Activated CD8-positive, alpha-beta memory T cell treated with anti-CD3 and anti-CD28 coated beads, Interleukin-2, amount 50 U/mL, for 48 hours (primary cell): ENCODE data around the gene UHRF2.
"Not testable (repeated sequence)": the region's sequence is repeated elsewhere in the genome, so short reads cannot be mapped to it uniquely, and the experiment has no call there.

Experiments used
- DNase-seq: peaks from one replicate; pipeline ENCODE4 v3.0.0-alpha.2; 2020

Gene UHRF2

DNA sequence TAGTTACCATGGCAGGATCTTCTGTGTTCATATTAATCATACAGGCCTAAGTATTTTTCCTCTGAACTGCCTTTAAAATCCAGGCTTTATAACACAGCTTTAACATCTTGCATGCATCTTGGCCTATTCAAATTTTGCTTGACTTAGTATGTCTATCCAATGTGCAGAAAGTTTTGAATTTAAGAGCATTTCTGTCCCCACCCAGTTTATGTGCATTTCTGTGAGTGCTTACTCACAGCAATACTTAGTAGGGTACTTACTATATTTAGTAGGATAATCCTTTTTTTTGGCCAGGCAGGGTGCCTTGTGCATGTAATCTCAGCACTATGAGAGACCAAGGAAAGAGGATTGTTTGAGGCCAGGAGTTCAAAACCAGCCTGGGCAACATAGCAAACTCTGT is 18.0 kb downstream of the UHRF2 start:
- no peak for DNase-seq

DNA sequence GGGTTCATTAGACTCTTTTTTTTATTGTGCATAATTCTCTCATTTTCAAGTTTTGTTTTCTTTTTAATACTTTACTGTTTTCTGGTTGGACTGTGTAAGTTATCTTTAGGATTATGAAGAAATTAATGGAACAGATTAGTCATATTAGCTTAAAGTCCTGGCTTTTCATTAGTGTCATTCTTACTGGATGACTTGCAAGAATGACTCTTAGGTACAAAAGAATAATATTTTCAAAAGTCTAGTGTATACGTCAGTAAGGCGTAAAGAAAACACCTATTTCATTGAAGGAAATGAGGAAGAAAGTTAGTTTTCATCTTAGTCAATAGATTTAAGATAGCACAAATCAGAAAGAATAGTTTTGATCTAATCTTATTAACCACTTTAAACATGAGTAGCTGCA is 20.4 kb downstream of the UHRF2 start:
- no peak for DNase-seq

DNA sequence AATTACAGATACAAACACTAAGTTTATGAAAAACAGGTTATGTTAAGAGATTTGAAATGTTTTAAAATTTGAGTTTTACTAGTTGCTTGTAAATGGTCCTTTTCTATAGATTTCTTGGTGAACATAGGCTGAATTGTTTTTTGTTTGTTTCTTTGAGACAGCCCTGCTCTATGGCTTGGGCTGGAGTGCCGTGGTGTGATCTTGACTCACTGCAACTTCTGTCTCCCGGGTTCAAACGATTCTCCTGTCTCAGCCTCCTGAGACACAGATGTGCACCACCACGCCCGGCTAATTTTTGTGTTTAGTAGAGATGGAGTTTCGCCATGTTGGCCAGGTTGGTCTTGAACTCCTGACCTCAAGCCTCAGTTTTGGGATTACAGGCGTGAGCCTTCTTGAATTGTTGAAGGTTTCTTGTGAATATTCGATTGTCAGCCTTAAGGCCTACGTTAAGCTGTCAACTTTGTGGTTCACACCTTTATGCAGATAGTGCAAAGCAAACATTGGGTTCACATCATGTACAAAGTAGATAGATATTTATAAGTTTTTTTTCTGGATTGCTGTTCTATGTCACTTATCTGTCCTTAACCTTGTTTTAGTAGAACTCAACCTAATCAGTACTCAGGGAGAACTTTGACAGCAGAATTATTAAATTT is 26.2 kb downstream of the UHRF2 start:
- no peak for DNase-seq

DNA sequence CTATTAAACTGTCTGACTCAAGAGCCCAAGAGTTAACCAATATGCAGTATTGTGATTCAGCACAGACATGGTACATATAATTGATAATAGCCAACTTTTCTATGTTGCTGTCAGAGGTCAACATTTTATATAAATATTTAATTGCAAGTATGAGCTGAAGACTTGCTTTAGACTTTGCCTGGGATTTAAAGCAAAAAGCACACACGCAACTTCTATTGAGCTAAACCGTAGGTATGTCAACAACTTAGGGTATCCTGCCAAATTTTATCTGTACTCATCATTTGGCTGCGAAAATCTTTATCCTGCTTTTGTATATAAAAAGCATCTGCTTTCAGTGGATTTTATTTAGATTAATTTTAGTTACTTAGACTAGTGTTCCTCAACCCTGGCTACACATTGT is 27.4 kb downstream of the UHRF2 start:
- no peak for DNase-seq

DNA sequence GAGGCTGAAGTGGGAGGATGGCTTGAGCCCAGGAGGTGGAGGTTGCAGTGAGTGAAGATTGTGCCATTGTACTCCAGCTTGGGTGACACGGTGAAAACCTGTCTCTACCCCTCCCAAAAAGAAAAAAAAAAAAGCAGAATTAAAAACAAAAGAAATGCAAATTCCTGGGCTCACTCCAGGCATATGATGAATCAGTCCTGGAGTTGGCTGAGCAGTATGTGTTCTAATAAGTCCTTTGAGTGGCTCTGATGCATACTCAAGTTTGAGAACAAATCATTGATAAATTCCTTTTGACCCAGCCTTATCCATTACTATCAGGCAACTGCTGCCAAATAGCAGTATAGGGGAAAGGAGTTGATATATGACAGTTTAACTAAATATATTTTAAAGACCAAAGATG is 28.3 kb downstream of the UHRF2 start:
- no peak for DNase-seq

DNA sequence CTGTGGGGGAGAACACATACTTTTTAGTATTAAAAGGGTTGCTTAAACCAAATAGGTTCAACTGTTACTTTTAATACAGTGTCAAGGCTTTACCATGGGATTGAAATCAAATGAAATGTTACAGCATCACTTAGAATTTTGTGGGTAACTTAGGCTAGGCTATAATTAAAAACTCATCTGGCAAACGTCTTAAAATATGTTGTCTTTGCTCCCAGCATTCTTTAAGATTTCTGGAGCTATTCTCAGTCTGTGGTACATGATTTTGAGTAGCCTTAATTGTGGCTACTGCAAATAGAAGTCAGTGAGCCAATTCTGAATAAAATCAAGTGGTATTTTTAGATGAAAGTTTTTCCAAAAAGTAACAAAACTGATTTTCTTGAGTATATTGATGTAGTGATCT is 30.7 kb downstream of the UHRF2 start:
- no peak for DNase-seq

DNA sequence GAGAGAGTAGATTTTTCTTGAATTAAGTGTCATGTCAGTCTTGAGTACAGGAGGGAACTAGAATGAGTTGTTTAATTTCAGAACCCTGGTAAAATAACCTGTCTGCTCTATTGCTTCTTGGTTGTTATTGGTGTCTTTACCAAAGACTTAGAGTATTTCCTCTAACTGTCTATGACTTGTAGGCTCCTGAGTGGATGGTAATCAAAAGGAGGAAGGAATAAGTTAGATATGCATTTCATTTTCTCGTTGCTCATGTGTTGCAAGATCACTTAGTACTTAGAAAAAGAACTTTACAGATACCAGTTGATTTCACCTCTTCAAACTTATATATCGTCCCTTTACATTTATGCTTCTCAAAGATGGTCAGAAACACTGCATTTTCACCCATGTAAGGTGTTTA is 31.1 kb downstream of the UHRF2 start:
- DNase-seq, result no peak

DNA sequence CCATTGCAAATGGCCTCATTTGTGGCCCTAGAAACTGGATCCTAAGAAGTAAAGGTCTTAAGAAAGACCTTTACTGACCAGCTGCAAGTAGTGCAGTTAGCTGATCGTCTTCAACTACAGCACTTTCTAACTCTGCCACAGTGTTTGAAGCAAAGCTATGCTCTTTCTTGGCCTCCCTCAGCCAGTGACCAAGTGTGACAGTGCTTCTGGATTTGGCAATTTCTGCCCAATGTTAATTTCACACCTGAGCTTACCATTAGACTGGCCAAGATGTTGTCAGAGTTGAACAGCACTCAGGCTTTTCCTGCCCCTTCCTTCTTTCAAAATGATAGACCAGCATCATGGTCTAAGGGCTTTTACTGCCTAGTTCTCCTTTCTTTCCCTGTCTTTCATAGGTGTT is 36.1 kb downstream of the UHRF2 start:
- no peak for DNase-seq

DNA sequence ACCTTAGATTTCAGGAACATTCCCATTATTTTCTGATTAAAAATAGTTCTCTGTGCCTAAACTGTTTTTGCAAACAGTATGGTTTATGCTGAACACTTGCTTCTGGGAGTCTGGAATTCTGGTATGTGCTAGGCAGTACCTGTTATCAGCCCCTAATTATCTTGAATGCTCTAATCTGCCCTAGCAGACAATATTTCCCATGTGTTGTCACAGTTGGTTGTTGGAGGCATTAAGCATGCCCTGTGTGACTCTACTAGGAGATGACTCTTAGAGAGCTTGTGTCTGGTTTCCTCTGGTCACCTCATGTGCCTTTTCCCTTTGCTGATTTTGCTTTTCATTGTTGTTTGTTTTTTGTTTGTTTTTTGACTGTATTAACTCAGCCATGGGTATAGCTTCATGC is 36.6 kb downstream of the UHRF2 start:
- no peak for DNase-seq

DNA sequence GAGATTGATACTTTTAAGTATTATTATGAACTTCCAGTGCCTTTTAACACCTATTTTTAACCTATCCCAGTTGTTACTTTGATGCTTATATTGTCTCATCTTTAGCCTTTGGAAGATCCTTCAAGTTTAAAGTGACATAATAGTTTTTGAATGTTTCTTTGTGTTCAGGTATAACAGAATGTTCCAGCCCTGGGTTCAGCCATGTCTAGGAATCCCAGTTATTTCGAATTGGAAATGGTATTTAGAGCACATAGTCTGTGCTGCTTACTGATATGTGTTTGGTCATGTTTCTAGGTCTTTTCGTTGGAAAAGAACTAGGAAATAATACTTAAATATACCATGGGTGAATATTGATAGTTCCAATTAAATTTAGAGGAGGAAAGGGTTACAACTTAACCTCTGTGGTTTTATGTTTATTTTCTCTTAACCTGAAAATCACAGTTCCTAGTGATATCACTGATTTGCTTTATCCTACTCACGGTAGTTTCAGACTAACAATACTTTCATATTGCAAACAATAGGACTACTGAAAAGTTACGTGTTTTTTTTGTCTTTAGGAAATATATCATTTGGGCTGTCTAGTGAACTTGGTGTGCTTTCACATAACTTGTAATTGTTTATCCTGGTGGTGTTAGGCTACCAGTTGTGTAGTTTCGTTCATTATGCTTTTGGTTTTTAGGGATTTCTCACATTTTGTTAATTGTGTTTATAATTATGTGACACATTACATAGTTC is 37.8 kb downstream of the UHRF2 start:
- DNase-seq, result no peak

DNA sequence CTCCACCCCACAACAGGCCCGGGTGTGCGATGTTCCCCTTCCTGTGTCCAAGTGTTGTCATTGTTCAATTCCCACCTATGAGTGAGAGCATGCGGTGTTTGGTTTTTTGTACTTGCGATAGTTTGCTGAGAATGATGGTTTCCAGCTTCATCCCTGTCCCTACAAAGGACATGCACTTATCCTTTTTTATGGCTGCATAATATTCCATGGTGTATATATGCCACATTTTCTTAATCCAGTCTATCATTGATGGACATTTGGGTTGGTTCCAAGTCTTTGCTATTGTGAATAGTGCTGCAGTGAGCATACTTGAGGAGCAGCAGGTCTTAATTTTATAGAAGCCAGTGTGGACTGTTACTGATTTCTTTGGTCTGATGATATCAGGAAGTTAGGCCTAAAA is 42.3 kb downstream of the UHRF2 start:
- not testable (repeated sequence) for DNase-seq

DNA sequence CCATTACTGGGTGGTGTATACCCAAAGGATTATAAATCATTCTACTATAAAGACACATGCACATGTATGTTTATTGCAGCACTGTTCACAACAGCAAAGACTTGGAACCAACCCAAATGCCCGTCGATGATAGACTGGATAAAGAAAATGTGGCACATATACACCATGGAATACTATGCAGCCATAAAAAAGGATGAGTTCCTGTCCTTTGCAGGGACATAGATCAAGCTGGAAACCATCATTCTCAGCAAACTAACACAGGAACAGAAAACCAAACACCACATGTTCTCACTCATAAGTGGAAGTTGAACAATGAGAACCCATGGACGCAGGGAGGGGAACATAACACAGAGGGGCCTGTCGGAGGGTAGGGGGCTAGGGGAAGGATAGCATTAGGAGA is 45.7 kb downstream of the UHRF2 start:
- not testable (repeated sequence) for DNase-seq

DNA sequence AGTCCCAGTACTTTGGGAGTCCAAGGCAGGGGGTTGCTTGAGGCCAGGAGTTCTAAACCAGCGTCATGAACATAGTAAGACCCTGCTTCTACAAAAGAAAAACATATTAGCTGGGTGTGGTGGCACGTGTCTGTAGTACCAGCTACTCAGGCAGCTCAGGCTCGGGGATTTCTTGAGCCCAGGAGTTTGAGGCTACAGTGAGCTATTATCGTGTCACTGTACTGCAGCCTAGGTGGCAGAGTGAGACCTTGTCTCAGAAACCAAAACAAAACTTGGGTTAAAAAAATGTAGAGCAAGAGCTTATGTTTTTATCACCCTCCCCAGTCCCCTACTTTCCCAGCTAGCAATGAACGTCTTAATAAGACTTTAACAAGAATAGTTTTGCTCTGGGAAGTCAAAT is 46.7 kb downstream of the UHRF2 start:
- DNase-seq, result no peak

DNA sequence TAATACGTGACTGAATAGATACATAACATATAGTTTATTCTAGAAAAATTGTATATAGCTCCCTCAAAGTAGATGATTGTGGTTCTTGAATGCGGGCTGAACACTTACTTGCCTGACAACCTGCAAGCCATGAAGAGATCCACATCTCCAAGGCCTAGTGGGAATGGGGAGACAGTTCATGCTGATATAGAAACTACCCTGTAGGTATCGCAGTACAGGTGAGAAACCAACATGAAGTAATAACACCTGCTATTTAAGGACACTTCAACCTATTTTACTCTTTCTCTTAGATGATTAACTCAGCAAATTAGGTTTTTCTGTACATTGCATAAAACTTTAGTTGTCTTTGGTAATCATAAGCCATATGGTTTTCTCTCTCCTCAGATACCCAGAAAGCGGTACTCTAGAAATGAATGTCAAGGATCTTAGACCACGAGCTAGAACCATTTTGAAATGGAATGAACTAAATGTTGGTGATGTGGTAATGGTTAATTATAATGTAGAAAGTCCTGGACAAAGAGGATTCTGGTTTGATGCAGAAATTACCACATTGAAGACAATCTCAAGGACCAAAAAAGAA is 47.3 kb downstream of the UHRF2 start:
- DNase-seq, result no peak

DNA sequence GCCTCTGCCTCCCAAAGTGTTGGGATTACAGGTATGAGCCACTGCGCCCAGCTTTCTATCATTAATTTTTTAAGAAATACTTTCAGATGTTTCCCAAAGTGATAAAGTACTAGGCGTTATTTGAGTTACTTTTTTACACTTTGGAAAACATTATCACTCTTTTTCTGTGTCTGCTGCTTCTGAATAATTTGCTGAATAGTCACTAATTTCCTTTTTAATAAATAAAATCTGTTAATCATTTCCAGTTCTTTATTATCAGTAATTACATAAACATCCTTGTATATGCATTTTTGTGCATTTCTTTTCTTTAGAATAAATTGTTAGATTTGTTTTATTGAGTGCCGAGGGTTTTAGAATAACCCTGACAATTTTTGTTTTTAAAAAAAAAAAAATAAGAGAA is 48.6 kb downstream of the UHRF2 start:
- no peak for DNase-seq

DNA sequence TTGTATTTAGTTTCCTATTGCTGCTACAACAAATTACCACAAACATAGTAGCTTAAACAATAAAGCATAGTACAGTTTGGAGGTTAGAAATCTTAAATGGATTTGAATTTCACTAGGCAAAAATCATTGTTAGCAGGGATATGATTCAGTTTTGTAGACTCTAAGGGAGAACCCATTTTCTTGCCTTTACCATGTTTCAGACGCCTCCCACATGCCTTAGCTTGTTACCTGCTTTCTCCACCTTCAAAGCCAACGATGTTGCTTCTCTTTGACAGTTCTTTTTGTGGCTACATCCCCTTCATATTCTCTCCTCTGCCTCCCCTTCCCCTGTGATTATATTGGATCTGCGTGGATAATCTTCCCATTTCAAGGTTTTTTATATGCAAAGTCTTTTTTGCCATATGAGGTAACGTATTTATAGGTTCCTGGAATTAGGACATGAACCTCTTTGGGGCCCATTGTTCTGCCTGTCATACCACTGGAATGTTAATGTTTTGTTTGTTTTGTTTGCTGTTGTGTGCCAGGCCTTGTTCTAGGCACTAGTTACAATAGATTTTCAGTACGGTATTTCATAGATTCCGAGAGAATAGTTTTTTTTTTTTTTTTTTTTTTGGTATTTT is 54.1 kb downstream of the UHRF2 start:
- DNase-seq, result no peak

DNA sequence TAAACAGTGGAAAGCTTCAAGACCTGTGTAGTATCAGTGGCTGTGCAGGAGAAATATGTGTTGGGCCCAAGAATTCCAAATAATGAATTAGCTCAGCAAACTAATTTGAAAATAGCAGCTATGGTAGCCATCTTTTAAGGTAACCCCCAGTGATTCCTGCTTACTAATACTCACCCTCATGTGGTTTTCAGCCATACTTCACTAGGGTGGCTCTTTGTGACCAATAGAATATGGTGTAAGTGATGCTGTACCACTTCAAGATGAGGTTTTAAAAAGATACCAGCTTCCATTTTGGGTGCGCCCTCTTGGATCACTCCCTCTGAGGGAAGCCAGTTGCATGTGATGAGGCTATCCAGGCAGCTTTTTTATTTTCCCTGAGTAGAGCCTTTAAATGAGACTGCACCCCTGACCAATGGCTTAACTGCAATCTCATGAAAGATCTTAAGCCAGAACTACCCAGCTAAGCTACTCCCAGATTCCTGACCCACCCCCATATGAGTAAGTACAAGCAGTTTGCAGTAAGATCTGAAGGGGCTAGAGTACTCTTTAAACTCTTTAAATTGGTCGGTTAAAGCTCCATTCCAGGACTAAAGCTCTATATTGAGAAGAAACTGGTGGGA is 58.3 kb downstream of the UHRF2 start:
- DNase-seq, result no peak

DNA sequence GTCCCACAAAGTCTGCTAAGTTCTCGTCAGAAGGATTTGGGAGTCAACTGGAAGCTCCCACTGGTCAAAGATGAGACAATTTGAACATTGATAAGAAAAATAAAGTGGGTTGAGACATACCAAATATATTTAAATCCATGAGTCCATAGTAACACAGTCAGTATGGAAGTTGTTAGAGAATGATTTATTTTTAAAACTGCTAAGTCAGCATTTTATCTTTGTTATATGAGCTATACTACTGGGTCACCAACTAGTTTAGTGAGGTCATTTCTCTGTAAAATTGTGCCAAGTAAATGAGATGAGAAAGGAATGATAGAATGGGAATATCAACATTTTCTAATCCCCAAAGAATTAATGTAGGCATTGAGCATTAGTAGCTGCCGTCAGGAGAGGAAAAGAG is 60.2 kb downstream of the UHRF2 start:
- DNase-seq, result no peak

DNA sequence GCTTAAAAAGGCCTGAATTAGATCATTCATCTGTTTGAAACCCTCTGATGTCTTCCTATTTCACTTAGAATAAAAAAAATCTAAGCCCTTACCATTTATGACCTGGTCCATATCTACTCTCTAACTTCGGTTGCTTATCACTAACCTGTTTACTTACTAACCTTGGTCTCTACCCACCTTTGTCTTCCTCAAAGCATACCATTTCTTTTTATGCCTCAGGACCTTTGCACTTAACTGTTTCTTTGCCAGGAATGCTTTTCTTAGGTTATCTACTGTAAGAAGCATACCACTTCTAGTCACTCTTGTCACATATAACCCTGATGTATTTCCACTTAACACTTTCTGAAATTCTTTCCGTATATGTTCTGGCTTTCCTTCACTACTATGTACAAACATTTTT is 67.0 kb downstream of the UHRF2 start:
- no peak for DNase-seq

DNA sequence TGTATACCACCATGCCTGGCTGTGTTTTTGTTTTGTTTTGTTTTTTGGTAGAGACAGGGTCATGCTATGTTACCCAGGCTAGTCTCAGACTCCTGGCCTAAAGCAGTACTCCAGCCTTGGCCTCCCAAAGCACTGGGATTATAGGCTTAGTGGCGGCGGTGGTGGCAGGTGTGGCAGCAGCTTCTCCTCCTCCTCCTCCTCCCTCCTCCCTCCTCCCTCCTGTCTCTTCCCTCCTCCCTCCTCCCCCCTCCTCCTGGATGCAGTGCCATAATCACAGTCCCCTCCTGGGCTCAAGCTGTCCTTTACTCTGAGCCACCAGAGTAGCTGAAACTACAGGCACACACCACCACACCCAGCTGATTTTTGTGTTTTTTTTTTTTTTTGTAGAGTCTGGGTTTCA is 71.2 kb downstream of the UHRF2 start:
- no peak for DNase-seq

DNA sequence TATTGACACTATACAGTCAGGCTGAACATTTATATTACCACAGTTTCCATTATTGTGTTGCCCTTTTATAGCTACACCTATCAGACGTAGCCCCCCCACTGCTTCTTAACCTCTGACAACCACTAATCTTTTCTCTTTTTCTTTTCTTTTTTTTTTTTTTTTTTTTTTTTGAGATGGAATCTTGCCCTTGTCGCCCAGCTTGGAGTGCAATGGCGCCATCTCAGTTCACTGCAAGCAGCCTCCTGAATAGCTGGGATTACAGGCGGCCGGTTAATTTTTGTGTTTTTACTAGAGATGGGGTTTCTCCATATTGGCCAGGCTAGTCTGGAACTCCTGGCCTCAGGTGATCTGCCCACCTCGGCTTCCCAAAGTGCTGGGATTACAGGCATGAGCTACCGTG is 75.4 kb downstream of the UHRF2 start:
- DNase-seq, result no peak

DNA sequence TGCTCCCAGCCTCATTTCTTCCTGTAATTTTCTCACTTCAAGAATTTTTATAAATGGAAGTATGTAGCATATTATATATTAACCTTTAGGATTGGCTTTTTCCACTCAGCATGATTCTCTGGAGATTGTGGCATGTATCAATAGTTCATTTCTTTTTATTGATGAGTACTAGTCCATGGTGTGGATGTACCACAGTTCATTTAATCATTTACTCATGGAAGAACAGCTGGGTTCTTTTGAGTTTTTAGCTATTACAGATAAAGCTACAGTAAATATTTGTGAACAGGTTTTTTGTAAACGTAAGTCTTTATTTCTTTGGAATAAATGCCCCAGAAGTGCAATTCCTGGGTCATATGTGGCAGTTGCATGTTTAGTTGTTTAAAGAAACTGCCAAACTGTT is 76.1 kb downstream of the UHRF2 start:
- DNase-seq, result no peak

DNA sequence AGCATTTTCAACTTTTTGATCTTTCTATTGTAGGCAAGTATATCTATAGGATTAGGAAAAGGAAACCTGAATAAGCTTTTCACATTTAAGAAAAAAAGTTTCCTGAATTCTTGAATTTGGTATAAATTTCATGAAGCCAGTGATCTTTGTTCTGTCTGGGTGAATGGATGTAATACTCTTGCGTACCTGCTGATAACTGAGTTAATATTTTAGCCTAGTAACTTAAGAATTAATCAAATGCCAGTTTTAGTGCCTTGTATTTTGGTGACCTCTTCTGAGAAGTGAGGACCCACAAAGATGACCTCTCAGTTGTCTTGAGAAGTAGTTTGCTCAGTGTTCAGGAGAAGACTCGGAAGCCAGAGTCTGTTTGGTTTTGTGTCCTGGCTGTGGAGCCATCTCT is 77.9 kb downstream of the UHRF2 start:
- no peak for DNase-seq

DNA sequence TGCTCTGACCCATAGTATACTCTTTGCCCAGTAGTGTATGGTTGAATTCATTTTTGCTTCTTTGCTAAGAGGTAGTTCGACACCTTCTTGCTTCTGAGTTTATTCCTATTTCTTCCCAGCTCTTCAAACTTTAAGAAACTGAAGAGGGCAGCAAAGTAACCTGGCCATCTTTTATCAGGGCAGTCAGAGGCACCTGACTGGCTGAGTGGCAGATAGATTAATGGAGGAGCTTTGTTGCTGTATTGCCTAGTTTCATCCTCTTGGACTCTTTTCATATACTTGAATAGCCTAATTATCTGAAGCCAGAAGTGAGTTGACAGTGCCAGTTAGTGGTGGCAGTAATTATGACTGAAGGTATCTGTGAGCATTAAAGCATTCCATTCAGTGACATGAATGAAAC is 82.5 kb downstream of the UHRF2 start:
- no peak for DNase-seq
